HG03520 (cell line): ENCODE measurements around the gene TMEM271.
"Not testable (repeated sequence)": the region's sequence is repeated elsewhere in the genome, so short reads cannot be mapped to it uniquely, and the experiment has no call there.

Experiments used
- ATAC-seq: cut with Tn5 transposase; IDR thresholded peaks from one replicate; pipeline ENCODE4 v1.9.1; 2021; ENCODE audit warnings: mild to moderate bottlenecking, moderate library complexity; ENCODE audit not compliant: unreplicated experiment

Gene TMEM271

GRCh38 chr4:566508-567295 lies 9.4 kb downstream of the TMEM271 start:
- no peak for ATAC-seq

- ATAC-seq, result no peak
These were observed 10.1 kb downstream of the TMEM271 start for GRCh38 chr4:566035-566434.

- not testable (repeated sequence) for ATAC-seq
These were observed 10.5 kb downstream of the TMEM271 start for GRCh38 chr4:565614-566013.

- ATAC-seq, result not testable (repeated sequence)
These were observed 13.6 kb downstream of the TMEM271 start for GRCh38 chr4:562458-562857.

GRCh38 chr4:561426-561825 lies 14.7 kb downstream of the TMEM271 start:
- no peak for ATAC-seq

GRCh38 chr4:560731-561291 lies 15.3 kb downstream of the TMEM271 start:
- ATAC-seq, result no peak

- ATAC-seq, result no peak
These were observed 16.0 kb downstream of the TMEM271 start for GRCh38 chr4:560061-560460.

GRCh38 chr4:555566-556275 lies 20.4 kb downstream of the TMEM271 start:
- ATAC-seq, result no peak

- not testable (repeated sequence) for ATAC-seq
These were observed 21.2 kb downstream of the TMEM271 start for GRCh38 chr4:554793-555320.

- no peak for ATAC-seq
These were observed 24.1 kb downstream of the TMEM271 start for GRCh38 chr4:552019-552418.

GRCh38 chr4:550268-550667 lies 25.8 kb downstream of the TMEM271 start:
- ATAC-seq, result not testable (repeated sequence)

GRCh38 chr4:548976-549375 lies 27.1 kb downstream of the TMEM271 start:
- no peak for ATAC-seq

- no peak for ATAC-seq
These were observed 30.5 kb downstream of the TMEM271 start for GRCh38 chr4:545612-546011.

- ATAC-seq, result no peak
These were observed 31.5 kb downstream of the TMEM271 start for GRCh38 chr4:544386-545105.

- no peak for ATAC-seq
These were observed 34.8 kb downstream of the TMEM271 start for GRCh38 chr4:541271-541670.

GRCh38 chr4:538542-539142 lies 37.5 kb downstream of the TMEM271 start:
- ATAC-seq, result no peak

GRCh38 chr4:537436-538264 lies 38.4 kb downstream of the TMEM271 start:
- no peak for ATAC-seq

GRCh38 chr4:536351-536972 lies 39.6 kb downstream of the TMEM271 start:
- no peak for ATAC-seq

GRCh38 chr4:535924-536281 lies 40.2 kb downstream of the TMEM271 start:
- ATAC-seq, result no peak
